ENCODE results near the gene ARRDC5. TPM values are rescaled to one million over a fixed set of nuclear protein-coding genes. Genes with fewer than 3 reads are reported as not detected.
"Not testable (repeated sequence)": the region's sequence is repeated elsewhere in the genome, so short reads cannot be mapped to it uniquely, and the experiment has no call there.

Gene ARRDC5
- total RNA-seq = under 1 TPM; 0.10 to 0.17 TPM

DNA sequence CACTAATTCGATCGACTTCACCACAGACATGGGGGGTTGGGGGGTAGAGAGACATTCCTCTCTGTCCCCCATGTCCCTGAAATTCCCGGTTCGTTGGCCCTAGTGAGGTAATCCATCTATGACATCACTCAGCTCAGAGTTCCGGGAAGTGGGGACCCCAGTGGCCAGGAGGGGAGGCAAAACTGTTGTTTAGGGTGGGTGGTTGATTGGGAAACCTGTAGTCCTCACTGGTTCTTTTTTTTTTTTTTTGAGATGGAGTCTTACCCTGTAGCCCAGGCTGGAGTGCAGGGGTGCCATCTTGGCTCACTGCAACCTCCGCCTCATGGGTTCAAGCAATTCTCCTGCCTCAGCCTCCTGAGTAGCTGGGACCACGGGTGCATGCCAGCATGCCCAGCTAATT, at the start of gene ARRDC5:
TSS of gene ARRDC5 (minus strand) at position 101 of the 400 bp plus-strand sequence. CDS start at position 30, 71 bp downstream.
- ChIA-PET POLR2A (no interaction called here), CTCF (interaction anchor here (0.6 to 1.4 kb wide), 3 partner anchors 9 to 30 kb away, joined by 3 read pairs; no protein-coding TSS in a partner anchor)

- ChIA-PET CTCF (interaction anchor here (0.6 kb wide), 1 partner anchor 366 kb away, joined by 3 read pairs; no protein-coding TSS in a partner anchor), POLR2A (no interaction called here)
Observed at GRCh38 chr19:4951656-4952055, 49.0 kb upstream of the ARRDC5 start.

DNA sequence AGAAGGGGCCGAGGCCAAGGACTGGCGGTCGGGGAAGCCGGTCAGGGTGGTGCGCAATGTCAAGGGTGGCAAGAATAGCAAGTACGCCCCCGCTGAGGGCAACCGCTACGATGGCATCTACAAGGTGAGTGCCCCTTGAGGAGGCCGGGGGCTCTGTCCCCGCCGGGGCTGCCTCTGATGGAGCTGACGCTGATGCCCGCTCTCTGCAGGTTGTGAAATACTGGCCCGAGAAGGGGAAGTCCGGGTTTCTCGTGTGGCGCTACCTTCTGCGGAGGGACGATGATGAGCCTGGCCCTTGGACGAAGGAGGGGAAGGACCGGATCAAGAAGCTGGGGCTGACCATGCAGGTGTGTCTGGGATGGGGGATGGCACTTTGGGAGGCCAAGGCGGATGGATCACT, 48.0 kb upstream of the ARRDC5 start:
- CTCF ChIA-PET, POLR2A ChIA-PET: not testable (repeated sequence)

DNA sequence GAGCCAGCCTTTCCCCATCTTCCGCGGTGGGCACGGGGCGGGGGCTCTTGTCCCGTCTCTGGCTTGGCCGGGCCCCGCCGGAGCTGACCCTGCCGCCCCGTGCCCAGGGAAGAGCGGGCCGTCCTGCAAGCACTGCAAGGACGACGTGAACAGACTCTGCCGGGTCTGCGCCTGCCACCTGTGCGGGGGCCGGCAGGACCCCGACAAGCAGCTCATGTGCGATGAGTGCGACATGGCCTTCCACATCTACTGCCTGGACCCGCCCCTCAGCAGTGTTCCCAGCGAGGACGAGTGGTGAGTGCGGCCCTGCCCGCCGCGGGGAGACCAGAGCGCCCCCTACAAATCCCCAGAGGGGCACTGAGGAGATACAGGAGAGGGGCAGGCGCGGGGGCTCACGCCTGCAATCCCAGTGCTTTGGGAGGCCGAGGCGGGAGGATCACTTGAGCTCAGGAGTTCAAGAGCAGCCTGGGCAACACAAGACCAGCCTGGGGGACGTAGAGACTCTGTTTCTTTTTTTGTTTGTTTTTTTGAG, 39.0 kb upstream of the ARRDC5 start:
- CTCF ChIA-PET = interaction anchor here (1.2 kb wide), 1 partner anchor 27 kb away, joined by 4 read pairs; no protein-coding TSS in a partner anchor
- POLR2A ChIA-PET = not testable (repeated sequence)

GRCh38 chr19:4939466-4939865, 36.8 kb upstream of the ARRDC5 start:
- ChIA-PET POLR2A (no interaction called here), CTCF (interaction anchor here (0.5 kb wide), 1 partner anchor 24 kb away, joined by 3 read pairs; no protein-coding TSS in a partner anchor)

GRCh38 chr19:4938461-4938860, 35.8 kb upstream of the ARRDC5 start:
- CTCF ChIA-PET = interaction anchor here (1.1 kb wide), 1 partner anchor 10 kb away, joined by 4 read pairs; no protein-coding TSS in a partner anchor

GRCh38 chr19:4937060-4937459, 34.4 kb upstream of the ARRDC5 start:
- ChIA-PET POLR2A (interaction anchor here (0.5 kb wide), 1 partner anchor 24 kb away, joined by 4 read pairs; no protein-coding TSS in a partner anchor), CTCF (interaction anchor here (0.7 kb wide), 1 partner anchor 690 kb away, joined by 4 read pairs; no protein-coding TSS in a partner anchor)

More at GRCh38 chr19:4938461-4938860, 35.8 kb upstream of the ARRDC5 start:
- POLR2A ChIA-PET = not testable (repeated sequence)

GRCh38 chr19:4935444-4935843, 32.7 kb upstream of the ARRDC5 start:
- ChIA-PET POLR2A (interaction anchor here (0.6 kb wide), 2 partner anchors 10 to 636 kb away, joined by 3 to 4 read pairs; no protein-coding TSS in a partner anchor), CTCF (no interaction called here)

GRCh38 chr19:4933528-4933927, 30.8 kb upstream of the ARRDC5 start:
- CTCF ChIA-PET = no interaction called here
- POLR2A ChIA-PET = no interaction called here

DNA sequence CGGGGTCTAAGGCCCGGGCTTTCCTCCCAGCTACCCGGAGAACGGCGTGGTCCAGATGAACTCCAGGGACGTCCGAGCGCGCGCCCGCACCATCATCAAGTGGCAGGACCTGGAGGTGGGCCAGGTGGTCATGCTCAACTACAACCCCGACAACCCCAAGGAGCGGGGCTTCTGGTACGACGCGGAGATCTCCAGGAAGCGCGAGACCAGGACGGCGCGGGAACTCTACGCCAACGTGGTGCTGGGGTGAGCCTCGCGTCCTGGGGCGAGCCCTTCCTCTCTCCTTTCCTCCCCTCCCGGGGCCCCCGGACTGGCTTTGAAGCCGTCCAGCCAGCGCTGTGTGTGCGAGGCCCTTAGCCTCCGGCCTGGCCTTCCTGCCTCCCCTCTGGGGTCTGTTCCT, 30.0 kb upstream of the ARRDC5 start:
- POLR2A ChIA-PET = no interaction called here
- CTCF ChIA-PET = no interaction called here

DNA sequence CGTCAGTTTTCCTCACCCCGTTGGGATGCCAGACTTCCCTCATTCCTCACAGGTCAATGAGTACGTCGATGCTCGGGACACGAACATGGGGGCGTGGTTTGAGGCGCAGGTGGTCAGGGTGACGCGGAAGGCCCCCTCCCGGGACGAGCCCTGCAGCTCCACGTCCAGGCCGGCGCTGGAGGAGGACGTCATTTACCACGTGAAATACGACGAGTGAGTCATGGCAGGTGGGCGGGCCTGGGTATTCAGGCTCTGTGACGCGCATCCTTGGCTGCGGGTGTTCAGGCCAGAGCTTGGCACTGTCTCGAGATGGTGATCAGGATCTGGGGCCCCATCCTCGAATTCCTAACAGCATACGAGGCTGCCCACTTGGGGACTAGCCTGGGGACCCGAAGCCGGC, 28.0 kb upstream of the ARRDC5 start:
- ChIA-PET CTCF (interaction anchor here (0.9 kb wide), 1 partner anchor 121 kb away, joined by 3 read pairs; no protein-coding TSS in a partner anchor), POLR2A (interaction anchor here (0.6 kb wide), 1 partner anchor 331 kb away, joined by 6 read pairs; no protein-coding TSS in a partner anchor)

DNA sequence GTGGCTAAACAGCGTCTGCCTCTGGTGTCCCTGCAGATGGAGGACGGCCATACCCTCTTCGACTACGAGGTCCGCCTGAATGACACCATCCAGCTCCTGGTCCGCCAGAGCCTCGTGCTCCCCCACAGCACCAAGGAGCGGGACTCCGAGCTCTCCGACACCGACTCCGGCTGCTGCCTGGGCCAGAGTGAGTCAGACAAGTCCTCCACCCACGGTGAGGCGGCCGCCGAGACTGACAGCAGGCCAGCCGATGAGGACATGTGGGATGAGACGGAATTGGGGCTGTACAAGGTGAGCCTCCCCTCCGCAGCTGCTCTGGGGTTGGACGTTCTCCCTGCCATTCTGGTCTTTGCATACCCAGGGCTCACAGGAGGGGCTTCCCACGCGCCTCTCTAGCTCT, 26.5 kb upstream of the ARRDC5 start:
- POLR2A ChIA-PET = interaction anchor here (0.7 kb wide), 1 partner anchor 18 kb away, joined by 5 read pairs; no protein-coding TSS in a partner anchor
- CTCF ChIA-PET = interaction anchor here (1.0 to 1.1 kb wide), 2 partner anchors 9 to 11 kb away, joined by 4 to 5 read pairs; no protein-coding TSS in a partner anchor

- CTCF ChIA-PET = interaction anchor here (1.1 kb wide), 1 partner anchor 10 kb away, joined by 3 read pairs; no protein-coding TSS in a partner anchor
- POLR2A ChIA-PET = no interaction called here
Observed at GRCh38 chr19:4923276-4923747, 20.6 kb upstream of the ARRDC5 start.

GRCh38 chr19:4922530-4923275, 20.0 kb upstream of the ARRDC5 start:
- ChIA-PET CTCF (interaction anchor here (1.1 kb wide), 1 partner anchor 9 kb away, joined by 3 read pairs; no protein-coding TSS in a partner anchor), POLR2A (interaction anchor here (0.9 to 1.2 kb wide), 2 partner anchors 11 to 42 kb away, joined by 3 read pairs; no protein-coding TSS in a partner anchor)

GRCh38 chr19:4916292-4917082, 13.8 kb upstream of the ARRDC5 start:
- CTCF ChIA-PET = interaction anchor here (0.7 to 2.9 kb wide), 5 partner anchors 23 to 125 kb away, joined by 3 to 11 read pairs (median 3); partner anchors contain the start of gene FEM1A
- POLR2A ChIA-PET = interaction anchor here (0.5 to 0.7 kb wide), 6 partner anchors 9 to 1451 kb away, joined by 3 to 8 read pairs (median 4); partner anchors contain the start of gene KDM4B

- ChIA-PET CTCF (interaction anchor here (1.1 to 2.9 kb wide), 3 partner anchors 26 to 116 kb away, joined by 3 to 11 read pairs (median 4); no protein-coding TSS in a partner anchor), POLR2A (interaction anchor here (0.7 to 1.1 kb wide), 2 partner anchors 10 to 944 kb away, joined by 6 to 13 read pairs; no protein-coding TSS in a partner anchor)
Observed at GRCh38 chr19:4914736-4915501, 12.2 kb upstream of the ARRDC5 start.

- ChIA-PET POLR2A (interaction anchor here (0.7 to 1.1 kb wide), 3 partner anchors 9 to 944 kb away, joined by 4 to 13 read pairs (median 6); no protein-coding TSS in a partner anchor), CTCF (interaction anchor here (0.7 to 2.9 kb wide), 9 partner anchors 9 to 781 kb away, joined by 3 to 11 read pairs (median 3); no protein-coding TSS in a partner anchor)
Observed at GRCh38 chr19:4913996-4914735, 11.5 kb upstream of the ARRDC5 start.

Measured in activated CD8-positive, alpha-beta memory T cell treated with anti-CD3 and anti-CD28 coated beads for 36 hours (primary cell).